ENCODE measurements around the gene ETF1.

The ETF1 gene

DNA sequence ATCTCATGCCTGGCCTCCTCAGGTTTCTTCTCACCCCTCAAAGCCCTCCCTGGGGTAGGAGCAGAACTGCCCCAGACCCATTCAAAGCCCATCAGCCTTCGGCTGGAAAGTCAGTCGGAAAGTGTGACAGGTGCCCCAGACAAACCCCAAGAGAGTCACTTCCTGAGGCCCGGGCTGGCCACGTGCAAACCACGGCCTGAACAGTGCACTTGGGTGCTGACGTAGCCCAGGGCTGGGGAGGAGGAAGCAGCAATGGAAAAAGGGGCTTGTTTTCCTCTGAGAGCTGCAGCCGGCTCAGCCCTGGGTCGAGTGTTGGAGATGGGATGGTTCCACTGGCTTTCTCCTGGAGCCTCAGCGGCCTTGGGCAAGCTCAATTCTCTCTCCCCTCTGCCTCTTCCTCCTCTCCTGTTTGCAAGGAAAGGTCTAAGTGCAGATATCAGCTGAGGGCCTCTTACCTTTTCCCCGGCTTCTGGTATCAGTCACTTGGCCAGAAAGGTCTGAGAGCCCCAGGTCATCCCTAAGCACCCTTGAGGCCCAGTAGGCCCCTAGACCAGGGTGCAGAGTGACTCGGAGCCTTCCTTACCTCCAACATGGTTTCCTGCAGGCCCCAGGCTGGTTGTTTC lies 83.6 kb downstream of the ETF1 start:
- DNase-seq: no peak

DNA sequence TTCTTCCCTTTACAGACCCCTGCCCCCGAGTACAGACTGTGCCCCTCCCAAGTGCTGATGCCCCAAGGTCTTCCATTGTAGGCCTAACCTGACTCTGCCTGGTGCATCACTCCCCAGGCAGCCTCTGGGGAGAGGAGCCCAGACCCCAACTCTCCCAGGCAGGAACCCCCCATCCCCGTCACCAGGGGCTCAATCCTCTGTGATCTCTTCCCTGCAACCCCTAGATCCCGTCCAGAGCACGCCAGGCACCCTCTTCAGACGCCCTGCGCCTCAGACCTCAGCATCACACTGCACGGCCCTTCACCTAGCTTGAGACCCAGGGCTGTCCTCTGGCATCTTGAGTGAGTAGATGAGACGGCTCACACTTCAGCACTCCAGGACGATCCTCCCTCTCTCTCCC lies 84.2 kb downstream of the ETF1 start:
- no peak for DNase-seq

DNA sequence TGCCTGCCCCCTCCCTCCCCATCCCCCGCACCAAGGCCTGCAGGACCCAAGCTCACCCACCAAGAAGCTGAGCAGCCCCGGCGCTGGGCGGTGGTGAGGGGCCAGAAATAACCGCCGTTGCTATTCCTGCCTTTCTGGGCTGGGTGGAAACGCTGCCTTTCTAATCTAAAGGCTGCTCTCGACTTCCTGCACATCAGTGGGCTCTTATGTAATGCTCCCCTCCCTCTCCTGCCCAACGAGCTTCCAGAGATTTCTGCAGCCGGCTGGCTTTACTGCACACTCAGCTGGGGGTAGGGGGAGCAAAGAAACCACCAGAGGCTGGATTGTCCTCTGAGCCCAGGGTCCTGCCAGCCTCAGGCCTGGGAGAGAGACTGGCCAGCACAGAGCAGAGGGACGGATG lies 84.7 kb downstream of the ETF1 start:
- DNase-seq: no peak

DNA sequence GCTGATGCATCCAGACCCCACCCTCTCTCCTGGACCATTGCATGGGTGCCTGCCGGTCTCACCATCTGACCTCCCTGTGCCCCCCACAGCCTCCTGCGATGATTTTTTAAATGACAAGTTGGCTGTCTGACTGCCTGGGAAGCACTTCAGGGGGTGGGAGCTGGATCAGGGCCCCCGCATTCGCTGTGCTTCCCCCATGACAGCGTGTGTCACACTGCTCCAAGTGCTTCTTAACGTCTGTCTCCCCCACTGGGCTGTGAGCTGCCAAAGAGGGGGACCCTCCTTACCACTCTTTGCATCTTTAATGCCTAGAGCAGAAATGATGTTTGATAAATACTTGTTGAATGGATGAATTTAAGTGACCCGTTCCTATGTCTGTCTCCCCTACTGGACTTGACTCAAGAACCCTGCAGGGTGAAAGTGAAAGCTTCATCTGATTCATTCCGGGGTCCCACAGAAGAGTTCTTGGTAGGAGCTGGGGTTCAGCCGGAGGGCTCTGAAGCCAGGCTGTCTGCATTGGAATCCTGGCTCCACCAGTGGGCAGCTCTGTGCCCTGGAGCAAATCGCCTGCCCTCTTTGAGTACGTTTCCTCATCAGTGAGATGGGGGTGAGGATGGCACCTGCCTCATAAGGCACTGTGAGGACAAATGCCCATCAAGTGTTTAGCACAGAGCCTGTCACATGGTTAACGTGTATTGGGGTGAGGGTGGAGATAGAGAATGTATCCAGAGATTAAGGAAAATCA lies 85.3 kb downstream of the ETF1 start:
- no peak for DNase-seq

Measured in NCI-H1092 (cell line).